HAP-1 (cell line): ENCODE data around the gene HDDC2.

ENCODE experiments used
- DNase-seq, 2 experiments: peaks; one replicate each; pipeline ENCODE4 v3.0.0-alpha.2; 2016 to 2020; ENCODE audit warnings: low spot score in 2 of 2
- H3K27me3 ChIP-seq: fragments of 250-450 bp; sonication (Bioruptor Pico); 2 replicates; pipeline ENCODE4 v1.5.1; 2020; ENCODE audit warnings: low read depth, mild to moderate bottlenecking, moderate library complexity
- H3K36me3 ChIP-seq: fragments of 250-450 bp; sonication (Bioruptor Pico); replicated peaks from 2 replicates; pipeline ENCODE4 v1.5.1; 2020; ENCODE audit warnings: mild to moderate bottlenecking
- H3K4me1 ChIP-seq: fragments of 250-450 bp; sonication (Bioruptor Pico); 2 replicates; pipeline ENCODE4 v1.5.1; 2020; ENCODE audit warnings: mild to moderate bottlenecking
- H3K4me3 ChIP-seq: fragments of 250-450 bp; sonication (Bioruptor Pico); 2 replicates; pipeline ENCODE4 v1.5.1; 2020; ENCODE audit warnings: mild to moderate bottlenecking, moderate library complexity
- H3K9me3 ChIP-seq: fragments of 250-450 bp; sonication (Bioruptor Pico); 2 replicates; pipeline ENCODE4 v1.5.1; 2020; ENCODE audit warnings: mild to moderate bottlenecking, moderate library complexity
- in situ Hi-C: fragments of 300-500 bp; cut with MboI; formaldehyde crosslinking; loops from 3 replicates; pipeline ENCODE4 v1.14.3; 2020; ENCODE audit warnings: low sequenced_read_pairs, inconsistent platforms, mixed read lengths

HDDC2 gene

DNA sequence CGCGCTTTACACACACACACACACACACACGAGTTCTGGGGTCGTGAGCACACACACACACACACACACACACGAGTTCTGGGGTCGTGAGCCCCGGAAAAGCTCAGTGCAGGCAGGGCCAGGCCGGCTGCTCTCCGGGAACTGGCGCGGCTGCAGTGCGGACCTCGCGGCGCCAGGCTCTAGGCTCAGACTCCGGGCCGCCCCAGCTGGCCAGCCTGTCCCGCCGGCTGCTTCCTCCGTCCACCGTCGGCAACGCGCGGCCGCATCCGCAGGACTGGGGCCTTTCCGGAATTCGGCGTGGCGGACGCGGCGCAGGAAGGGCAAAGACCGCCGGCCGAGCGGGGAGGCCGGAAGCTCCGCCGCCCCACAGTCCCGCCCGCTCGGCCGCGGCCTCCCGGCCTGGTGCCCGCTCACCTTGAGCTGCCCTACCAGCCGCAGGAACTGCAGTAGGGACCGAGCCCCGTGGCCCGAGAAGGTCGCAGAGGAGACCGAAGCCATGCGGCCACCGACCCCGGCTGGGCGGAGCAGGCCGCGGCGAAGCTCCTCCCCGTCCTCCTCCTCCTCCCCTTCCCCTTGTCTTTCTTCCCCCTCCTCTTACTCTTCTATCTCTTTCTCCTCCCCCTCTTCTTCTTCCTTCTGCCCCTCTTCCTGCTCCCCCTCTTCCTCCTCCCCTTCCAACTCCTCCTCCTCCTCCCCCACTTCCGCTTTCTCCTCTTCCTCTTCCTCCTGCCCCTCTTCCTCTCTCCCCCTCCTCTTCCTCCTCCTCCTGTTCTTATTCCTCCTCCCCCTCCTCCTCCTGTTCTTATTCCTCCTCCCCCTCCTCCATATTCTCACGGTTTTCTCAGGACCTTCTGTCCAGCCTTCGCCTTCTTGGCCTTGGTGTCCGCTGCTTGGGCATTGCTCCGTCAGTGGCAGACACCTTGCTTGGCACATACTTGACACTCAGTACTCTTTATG is at the start of gene HDDC2:
HDDC2 (minus strand) TSS at position 533 of the 957 bp plus-strand sequence; CDS start at position 498, 35 bp downstream.
- Histone ChIP-seq H3K27me3 (peaks cover 2% of the 10 kb centered on the region; the same call in 1 of the 2 replicates), H3K4me3 (peak within 1 kb of the TSS; percentile 70), H3K4me1 (peaks cover 12% of the 10 kb centered on the region; the same call in 1 of the 2 replicates), H3K9me3 (no peaks in the 10 kb centered on the region), H3K36me3 (peaks cover 37% of the 10 kb centered on the region)
- DNase-seq = peak; percentile 70 to 74
- in situ Hi-C loops = no loop called here

- Histone ChIP-seq H3K4me3 (no peak overlapping the region), H3K36me3 (no peaks in the 10 kb centered on the region), H3K27me3 (peaks cover 25% of the 10 kb centered on the region), H3K4me1 (no peaks in the 10 kb centered on the region; the same call in 1 of the 2 replicates), H3K9me3 (no peaks in the 10 kb centered on the region)
- DNase-seq = no peak
- in situ Hi-C loops = no loop called here
These were observed 45.3 kb upstream of the HDDC2 start for GRCh38 chr6:125346926-125347563.

DNA sequence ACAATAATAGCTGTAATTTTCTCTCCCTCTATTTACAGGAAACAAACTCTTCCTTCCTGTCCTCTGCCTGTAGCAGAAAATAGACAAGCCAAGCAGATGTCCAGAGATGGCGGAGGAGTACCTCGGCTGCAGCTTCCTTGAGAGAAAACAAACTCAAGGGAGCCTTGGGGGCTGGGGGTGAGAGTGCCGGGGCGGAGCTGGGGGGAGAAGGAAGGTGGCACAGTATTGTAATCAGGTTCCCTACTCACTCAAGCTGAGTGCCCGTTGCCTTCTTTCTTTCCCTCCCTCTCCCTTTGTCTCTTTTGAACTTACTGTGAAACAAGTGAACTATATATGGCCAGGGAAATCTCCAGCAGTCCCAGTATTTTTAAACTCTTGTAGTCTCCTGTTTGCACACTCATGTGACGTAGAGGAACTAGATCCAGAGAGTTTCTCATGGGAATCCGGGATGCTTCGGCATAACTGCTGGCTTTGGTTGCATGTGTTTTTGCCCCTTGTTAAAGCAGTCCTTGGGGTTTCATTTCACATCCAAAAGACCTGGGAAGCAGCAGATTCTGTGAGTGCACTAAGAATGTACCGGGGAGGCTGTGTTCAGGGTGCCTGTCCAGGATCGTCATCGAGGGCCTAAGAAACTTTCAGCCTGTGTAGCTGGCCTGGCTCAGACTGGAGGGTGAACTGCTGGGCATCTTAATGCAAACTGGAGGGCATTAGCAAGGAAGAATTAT is 44.6 kb upstream of the HDDC2 start:
- no peaks in the 10 kb centered on the region; the same call in 1 of the 2 replicates for H3K4me1 ChIP-seq
- H3K9me3 ChIP-seq = no peaks in the 10 kb centered on the region
- no peak for DNase-seq
- peaks cover 20% of the 10 kb centered on the region for H3K27me3 ChIP-seq
- H3K4me3 ChIP-seq = no peak overlapping the region
- in situ Hi-C loops = no loop called here
- H3K36me3 ChIP-seq = no peaks in the 10 kb centered on the region

- Histone ChIP-seq H3K27me3 (peaks cover 6% of the 10 kb centered on the region), H3K36me3 (no peaks in the 10 kb centered on the region), H3K9me3 (no peaks in the 10 kb centered on the region), H3K4me1 (no peaks in the 10 kb centered on the region; the same call in 1 of the 2 replicates), H3K4me3 (no peak overlapping the region)
- no peak for DNase-seq
- in situ Hi-C loops = no loop called here
These were observed 39.7 kb upstream of the HDDC2 start for GRCh38 chr6:125341460-125341859.

GRCh38 chr6:125340991-125341390 is 39.2 kb upstream of the HDDC2 start:
- DNase-seq = no peak
- Histone ChIP-seq H3K4me3 (no peak overlapping the region), H3K9me3 (no peaks in the 10 kb centered on the region), H3K4me1 (no peaks in the 10 kb centered on the region; the same call in 1 of the 2 replicates), H3K36me3 (no peaks in the 10 kb centered on the region), H3K27me3 (peaks cover 6% of the 10 kb centered on the region)
- in situ Hi-C loops = no loop called here

GRCh38 chr6:125340175-125340835 is 38.5 kb upstream of the HDDC2 start:
- Histone ChIP-seq H3K4me1 (no peaks in the 10 kb centered on the region; the same call in 1 of the 2 replicates), H3K27me3 (peaks cover 3% of the 10 kb centered on the region; the same call in 1 of the 2 replicates), H3K4me3 (no peak overlapping the region), H3K9me3 (no peaks in the 10 kb centered on the region), H3K36me3 (no peaks in the 10 kb centered on the region)
- no peak for DNase-seq
- in situ Hi-C loops = no loop called here

GRCh38 chr6:125339653-125340052 is 37.9 kb upstream of the HDDC2 start:
- in situ Hi-C loops = no loop called here
- H3K4me3 ChIP-seq = no peak overlapping the region
- H3K9me3 ChIP-seq = no peaks in the 10 kb centered on the region
- peaks cover 3% of the 10 kb centered on the region for H3K27me3 ChIP-seq
- no peak for DNase-seq
- no peaks in the 10 kb centered on the region for H3K36me3 ChIP-seq
- no peaks in the 10 kb centered on the region for H3K4me1 ChIP-seq

GRCh38 chr6:125338381-125338780 is 36.6 kb upstream of the HDDC2 start:
- Histone ChIP-seq H3K27me3 (peaks cover 3% of the 10 kb centered on the region), H3K36me3 (no peaks in the 10 kb centered on the region), H3K4me1 (no peaks in the 10 kb centered on the region), H3K9me3 (no peaks in the 10 kb centered on the region), H3K4me3 (no peak overlapping the region)
- no peak for DNase-seq
- in situ Hi-C loops = no loop called here

GRCh38 chr6:125337706-125338105 is 35.9 kb upstream of the HDDC2 start:
- Histone ChIP-seq H3K9me3 (no peaks in the 10 kb centered on the region), H3K4me3 (no peak overlapping the region), H3K36me3 (no peaks in the 10 kb centered on the region), H3K27me3 (peaks cover 3% of the 10 kb centered on the region), H3K4me1 (no peaks in the 10 kb centered on the region)
- no peak for DNase-seq
- in situ Hi-C loops = no loop called here

GRCh38 chr6:125332664-125333063 is 30.9 kb upstream of the HDDC2 start:
- H3K36me3 ChIP-seq = no peaks in the 10 kb centered on the region
- no peak overlapping the region for H3K4me3 ChIP-seq
- H3K9me3 ChIP-seq = no peaks in the 10 kb centered on the region
- DNase-seq = no peak
- no peaks in the 10 kb centered on the region for H3K4me1 ChIP-seq
- H3K27me3 ChIP-seq = peaks cover 9% of the 10 kb centered on the region; the same call in 1 of the 2 replicates
- in situ Hi-C loops = no loop called here

- Histone ChIP-seq H3K27me3 (peaks cover 11% of the 10 kb centered on the region), H3K4me1 (no peaks in the 10 kb centered on the region), H3K9me3 (no peaks in the 10 kb centered on the region), H3K4me3 (no peak overlapping the region), H3K36me3 (no peaks in the 10 kb centered on the region)
- no peak for DNase-seq
- in situ Hi-C loops = no loop called here
These were observed 23.8 kb upstream of the HDDC2 start for GRCh38 chr6:125325586-125325985.

- no peaks in the 10 kb centered on the region for H3K36me3 ChIP-seq
- no peak overlapping the region for H3K4me3 ChIP-seq
- peaks cover 9% of the 10 kb centered on the region for H3K27me3 ChIP-seq
- DNase-seq = no peak
- no peaks in the 10 kb centered on the region for H3K9me3 ChIP-seq
- no peaks in the 10 kb centered on the region for H3K4me1 ChIP-seq
- in situ Hi-C loops = no loop called here
These were observed 21.6 kb upstream of the HDDC2 start for GRCh38 chr6:125323376-125323775.

DNA sequence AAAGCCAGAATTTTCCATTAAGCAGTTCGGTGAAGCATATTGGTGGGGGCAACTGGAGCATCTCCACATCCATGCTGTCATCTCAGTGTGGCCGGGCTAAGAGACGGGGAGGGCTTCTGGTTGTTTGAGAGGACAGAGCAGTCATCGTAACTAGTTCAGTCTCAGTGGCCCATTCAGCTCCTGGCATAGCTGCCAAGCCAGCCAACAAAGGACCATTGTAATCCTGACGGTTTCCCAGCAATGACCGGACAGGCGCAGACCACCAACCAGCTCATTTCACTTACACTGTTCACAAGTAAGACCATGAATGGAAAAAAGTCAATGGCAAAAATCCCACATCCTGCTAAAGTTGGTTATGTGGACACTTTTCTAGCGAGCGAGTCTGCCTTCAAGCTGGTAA is 14.9 kb upstream of the HDDC2 start:
- Histone ChIP-seq H3K9me3 (no peaks in the 10 kb centered on the region), H3K4me3 (no peak overlapping the region), H3K36me3 (no peaks in the 10 kb centered on the region), H3K27me3 (peaks cover 10% of the 10 kb centered on the region), H3K4me1 (no peaks in the 10 kb centered on the region)
- DNase-seq = no peak
- in situ Hi-C loops = loop anchor here (10.0 kb wide), 1 partner anchor 658 kb away; no protein-coding TSS in a partner anchor
